GM11168 (cell line): ENCODE measurements around the gene EMP3.
"Not testable (repeated sequence)": the region's sequence is repeated elsewhere in the genome, so short reads cannot be mapped to it uniquely, and the experiment has no call there.

Source experiments
- in situ Hi-C: fragments of 300-500 bp; cut with MboI; formaldehyde crosslinking; loops from one replicate; pipeline ENCODE4 v1.12.0; 2022; ENCODE audit warnings: low sequenced_read_pairs; ENCODE audit not compliant: unreplicated experiment

The EMP3 gene, protein sequence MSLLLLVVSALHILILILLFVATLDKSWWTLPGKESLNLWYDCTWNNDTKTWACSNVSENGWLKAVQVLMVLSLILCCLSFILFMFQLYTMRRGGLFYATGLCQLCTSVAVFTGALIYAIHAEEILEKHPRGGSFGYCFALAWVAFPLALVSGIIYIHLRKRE

DNA sequence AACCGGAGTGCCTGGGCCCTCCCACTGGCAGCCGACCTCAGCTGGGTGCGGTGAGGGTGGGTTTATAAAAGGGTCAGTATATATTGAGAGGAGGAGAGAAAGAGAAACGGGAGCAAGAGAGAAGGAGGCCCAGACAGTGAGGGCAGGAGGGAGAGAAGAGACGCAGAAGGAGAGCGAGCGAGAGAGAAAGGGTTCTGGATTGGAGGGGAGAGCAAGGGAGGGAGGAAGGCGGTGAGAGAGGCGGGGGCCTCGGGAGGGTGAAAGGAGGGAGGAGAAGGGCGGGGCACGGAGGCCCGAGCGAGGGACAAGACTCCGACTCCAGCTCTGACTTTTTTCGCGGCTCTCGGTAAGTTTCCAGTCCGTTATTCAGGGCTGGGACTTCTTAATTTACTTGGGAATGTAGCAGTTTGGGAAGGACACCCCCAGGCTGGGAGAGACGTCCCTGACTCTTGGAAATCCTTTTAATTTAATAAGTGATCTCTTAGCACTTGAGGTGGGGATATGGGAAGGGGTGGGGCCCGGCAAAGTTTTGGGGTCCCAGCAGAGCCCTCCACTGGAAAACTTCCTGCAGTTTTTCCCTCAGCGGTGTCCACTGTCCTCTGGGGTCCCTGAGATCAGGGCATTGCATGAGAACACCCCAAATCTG lies at the start of gene EMP3:
Gene EMP3 (plus strand): TSS at position 288 of the 646 bp plus-strand sequence. CDS start 1,293 bp downstream, outside the sequence.
- in situ Hi-C loops = no loop called here

DNA sequence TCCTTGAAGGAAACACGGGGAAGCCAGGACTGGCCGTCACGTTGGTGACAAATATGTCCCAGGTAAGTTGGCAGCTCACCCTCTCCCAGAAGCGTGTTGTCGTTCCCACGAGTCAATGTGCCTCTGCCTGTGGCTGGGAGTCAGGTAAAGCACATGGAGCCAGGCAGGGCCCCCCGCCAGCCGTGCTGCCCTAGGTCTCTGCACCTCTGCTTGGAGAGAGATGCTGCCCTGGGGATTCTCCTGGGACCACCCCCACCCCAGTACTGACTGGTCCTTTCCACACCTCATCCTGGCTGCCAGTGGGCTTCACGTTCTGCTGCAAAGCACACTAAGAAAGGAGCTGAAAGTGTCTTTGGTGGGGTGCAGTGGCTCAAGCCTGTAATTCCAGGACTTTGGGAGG lies 45.6 kb upstream of the EMP3 start:
- in situ Hi-C loops = no loop called here

DNA sequence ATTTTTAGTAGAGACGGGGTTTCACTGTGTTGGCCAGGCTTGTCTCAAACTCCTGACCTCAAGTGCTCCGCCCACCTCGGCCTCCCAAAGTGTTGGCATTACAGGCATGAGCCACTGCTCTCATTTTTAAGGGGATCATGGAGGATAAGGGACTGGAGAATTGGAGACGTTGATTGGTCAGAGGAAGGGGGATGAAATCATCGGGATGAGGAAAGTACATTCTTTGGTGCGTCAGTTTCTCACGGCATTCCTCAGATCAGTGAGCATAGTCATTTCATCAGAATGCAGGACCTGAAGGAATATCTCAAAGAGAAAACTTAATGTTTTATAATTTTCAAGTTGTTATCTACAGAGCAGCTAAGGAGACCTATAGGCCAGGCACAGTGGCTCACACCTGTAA lies 41.4 kb upstream of the EMP3 start:
- in situ Hi-C loops = no loop called here

DNA sequence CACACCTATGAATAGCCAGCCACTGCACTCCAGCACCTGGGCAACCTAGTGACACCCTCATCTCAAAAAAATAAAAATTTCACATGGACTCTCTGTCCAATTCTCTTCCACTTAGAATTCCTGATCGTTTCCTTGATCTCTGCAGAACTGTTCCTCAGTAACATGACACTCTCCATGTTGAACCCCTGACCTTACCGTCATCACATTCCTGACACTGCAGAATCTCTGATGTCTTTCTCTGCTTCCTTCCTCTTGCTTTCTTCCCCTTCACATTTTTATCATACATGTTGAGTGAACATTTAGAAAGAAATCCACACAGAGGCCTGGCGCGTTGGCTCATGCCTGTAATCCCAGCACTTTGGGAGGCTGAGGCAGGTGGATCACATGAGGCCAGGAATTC lies 40.5 kb upstream of the EMP3 start:
- in situ Hi-C loops = no loop called here

DNA sequence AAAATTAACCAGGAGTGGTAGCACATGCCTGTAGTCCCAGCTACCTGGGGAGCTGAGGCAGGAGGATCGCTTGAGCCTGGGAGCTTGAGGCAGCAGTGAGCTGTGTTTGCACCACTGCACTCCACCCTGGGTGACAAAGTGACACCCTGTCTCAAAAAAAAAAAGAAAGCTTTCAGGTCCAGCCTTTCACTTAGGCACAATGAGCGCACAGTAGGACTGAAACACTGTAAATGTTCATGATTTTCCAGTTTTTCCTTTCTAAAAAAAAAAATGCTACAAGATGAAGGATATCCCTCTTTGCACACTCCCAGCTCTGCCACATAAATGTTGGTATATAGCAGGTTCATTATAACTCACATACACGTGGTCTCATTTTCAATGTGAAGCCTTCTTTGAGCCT lies 37.6 kb upstream of the EMP3 start:
- in situ Hi-C loops = no loop called here

DNA sequence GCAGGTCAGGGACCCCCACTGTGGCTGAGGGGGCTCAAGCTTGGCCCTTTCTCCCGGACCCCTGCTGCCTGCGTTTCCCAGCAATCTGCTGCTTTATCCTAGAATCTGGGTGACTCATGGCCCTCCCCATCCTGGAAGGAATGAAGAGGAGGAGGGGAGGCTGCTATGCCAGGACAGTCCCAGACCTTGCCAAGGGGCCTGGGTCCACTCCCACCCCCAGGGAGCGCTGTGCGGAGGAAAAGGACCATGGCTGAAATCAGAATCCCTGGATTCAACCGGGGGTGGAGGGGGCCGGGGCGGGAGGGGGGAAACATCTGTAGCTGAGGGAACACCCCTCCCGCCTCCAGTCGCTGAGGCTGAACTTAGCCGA lies 35.0 kb upstream of the EMP3 start:
- in situ Hi-C loops = no loop called here

DNA sequence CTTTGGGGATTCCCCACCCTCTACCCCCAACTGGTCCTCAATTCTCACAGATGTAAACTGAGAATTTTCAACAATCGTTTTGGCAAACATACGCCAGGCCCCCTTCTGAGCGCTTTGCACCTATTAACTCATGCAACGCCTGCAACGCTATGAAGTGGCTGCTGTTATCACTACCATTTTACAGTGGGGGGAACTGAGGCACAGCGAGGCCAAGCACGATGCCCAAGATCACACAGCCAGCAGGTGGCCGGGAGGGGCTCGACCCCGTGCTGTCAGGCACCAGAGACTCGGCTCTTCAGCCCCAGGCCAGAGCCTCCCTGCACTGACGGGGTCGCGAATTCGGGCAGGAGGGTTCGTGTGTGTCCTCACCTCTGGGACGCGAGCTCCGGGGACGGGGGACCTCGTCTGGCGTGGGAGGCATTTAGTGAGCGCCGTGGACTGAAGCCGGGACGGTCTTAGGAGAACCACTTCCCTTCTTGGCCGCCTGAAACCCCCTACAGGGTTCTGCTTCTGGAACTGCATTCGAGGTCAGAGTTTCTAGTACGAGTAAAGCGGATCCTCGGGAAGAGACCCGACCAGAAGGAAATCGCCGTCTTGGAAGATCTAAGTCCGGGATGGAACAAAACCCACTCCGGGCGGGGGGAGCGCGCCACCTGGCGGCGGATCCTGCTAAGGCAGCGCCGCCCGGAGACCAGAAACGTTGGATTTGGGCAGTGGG lies 34.4 kb upstream of the EMP3 start:
- in situ Hi-C loops = no loop called here

DNA sequence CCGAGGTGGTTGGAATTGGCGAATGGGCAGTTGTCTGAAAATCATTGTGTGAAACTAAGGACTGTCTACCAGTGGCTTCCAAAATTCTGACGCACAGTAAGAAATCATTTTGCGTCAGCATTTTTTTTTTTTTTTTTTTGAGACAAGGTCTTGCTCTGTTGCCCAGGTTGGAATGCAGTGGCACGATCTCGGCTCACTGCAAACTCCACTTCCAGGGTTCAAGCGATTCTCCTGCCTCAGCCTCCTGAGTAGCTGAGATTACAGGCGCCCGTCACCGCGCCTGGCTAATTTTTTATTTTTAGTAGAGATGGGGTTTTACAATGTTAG lies 33.9 kb upstream of the EMP3 start:
- in situ Hi-C loops = not testable (repeated sequence)

DNA sequence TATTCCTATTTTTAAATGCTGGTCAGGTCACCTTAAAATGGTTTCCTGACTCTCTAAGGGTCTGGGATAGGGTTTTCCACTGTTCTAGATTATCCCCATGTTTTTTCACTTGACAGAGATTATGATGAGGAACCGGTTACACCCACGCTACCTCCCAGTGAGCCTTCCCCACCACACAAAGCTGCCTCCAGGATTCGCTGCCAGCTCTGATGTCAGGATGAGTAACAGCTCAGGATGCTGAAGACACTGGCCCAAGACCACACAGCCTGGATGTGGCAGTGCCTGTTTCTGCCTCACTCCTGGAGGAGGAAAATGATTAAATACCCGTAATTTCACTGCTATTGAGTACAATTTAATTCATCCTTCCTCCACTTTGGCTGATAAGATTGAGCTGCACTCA lies 32.6 kb upstream of the EMP3 start:
- in situ Hi-C loops = no loop called here

DNA sequence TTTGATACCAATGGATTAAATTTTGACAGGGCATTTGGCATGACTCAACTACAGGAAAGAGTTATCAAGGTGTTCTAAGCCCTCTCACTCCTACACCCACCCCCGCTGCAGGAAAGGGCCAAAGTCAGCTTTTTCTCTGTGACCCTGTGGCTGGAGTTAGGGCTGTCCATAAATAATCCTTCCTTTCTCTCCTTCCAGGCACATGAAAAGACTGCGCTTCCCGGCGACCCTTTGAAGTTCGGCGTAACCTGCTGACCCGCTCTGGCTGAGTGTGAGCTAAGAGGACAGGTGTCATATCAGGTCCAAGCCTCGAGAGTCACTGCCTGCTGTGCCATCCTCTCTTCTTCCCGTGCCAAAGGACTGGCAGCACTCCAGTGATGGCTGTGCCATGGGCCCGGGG lies 29.9 kb upstream of the EMP3 start:
- in situ Hi-C loops = no loop called here

DNA sequence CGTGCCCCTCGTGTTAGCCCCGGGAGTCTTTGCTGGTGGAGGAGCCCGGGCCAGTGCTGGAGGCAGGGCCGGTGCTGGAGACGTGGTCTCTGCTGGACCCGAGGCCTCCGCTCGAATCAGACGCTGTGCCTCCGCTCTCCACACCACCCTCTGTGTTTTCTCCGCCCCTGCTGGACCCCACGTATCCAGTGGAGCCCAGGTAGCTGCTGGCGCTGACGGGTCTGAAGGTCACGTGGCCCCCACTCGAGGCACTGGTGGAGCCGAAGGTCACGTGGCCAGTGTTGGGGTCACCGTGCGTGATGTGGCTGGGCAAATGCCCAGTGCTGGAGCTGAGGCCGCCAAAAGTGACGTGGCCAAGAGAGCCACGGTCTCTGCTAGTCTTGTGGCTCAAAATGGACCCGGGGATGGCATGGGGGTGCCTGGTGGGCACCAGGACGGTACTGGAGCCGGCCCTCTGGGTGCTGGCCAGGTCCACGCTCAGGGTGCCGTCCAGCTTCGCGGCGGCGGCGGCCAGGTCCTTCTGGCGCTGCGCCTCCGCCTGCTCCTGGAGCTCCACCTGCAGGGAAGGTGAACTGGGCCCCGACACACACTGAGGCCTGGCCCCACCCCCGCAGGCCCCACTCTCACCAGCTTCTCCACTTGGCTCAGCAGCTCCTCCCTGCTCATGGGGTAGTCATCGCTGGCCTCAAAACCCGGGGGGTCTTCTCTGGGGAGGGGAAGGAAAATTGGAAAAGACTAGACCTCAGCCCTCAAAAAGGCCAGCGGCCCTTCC lies 28.2 kb upstream of the EMP3 start:
- in situ Hi-C loops = no loop called here

DNA sequence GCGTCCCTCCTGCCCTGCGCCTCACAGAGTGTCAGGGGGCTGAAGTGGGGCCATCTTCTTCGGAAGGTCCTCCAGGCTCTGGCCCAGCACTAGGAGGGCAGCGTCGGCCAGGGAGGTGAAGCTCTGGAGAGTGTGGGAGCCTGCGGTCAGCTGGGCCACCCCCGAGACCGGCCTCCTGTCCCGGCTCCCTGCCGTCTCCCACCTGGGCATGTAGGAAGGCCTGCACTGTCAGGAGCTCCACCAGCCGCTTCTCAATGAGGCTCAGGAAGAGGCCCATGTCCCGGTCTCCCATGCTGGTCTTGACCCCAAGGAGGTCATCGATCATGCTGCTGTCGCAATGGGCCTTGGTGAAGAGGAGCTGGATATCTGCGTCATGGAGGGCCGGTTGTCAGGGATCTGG lies 27.4 kb upstream of the EMP3 start:
- in situ Hi-C loops = no loop called here

DNA sequence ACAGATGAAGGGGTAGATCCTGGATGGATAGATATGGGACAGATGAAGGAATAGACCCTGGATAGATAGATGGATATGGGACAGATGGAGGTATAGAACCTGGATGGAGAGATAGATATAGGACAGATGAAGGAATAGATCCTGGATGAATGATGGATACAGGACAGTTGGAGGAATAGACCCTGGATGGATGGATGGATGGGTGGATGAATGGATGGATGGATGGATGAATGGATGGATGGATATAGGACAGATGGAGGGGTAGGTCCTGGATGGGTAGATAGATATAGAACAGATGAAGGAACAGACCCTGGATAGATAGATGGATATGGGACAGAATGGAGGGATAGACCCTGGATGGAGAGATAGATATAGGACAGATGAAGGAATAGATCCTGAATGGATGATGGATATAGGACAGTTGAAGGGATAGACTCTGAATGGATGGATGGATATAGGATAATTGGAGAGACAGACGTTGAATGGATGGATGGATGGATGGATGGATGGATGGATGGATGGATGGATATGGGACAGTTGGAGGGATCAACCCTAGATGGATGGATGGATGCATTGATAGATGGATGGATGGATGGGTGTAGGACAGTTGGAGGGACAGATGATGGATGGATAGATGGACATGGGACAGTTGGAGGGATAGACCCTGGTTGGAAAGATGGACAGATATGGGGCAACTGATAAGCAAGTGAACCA lies 23.3 kb upstream of the EMP3 start:
- in situ Hi-C loops = no loop called here

DNA sequence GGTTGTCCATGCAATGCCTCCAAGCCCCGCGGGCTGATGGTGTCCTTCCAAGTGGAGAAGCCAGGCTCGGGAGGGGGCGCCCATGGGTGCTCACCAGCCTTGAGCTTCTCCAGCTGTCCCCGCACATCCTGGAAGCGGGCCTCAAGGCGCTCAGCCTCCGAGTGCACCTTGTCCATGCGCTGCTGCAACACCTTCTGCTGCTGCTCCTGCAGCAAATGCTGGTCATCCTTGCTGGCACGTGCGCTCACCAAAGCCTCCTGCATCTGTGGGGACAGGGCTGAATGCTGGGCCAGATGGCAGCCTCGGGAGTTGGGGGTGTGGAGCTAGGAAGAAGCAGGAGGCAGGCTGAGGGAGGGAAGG lies 22.8 kb upstream of the EMP3 start:
- in situ Hi-C loops = no loop called here

DNA sequence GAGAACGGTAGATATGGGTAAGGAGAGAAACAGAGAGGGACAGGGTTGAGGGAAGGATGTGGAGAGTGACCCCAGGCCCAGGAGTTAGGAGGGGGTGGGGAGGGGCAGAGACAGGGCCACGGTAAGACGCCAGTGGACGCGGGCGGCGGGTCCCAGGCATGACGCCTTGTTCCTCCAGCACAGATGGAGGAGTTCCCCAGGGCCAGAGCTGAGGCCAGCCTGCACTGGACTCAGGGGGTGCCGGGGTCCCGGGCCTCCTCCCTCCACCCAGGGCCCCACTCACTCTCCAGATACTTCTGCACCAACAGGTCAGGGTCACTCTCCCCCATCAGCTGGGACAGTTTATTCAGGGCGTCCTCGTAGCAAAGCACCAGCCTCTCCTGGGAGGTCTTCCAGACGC lies 22.0 kb upstream of the EMP3 start:
- in situ Hi-C loops = no loop called here

DNA sequence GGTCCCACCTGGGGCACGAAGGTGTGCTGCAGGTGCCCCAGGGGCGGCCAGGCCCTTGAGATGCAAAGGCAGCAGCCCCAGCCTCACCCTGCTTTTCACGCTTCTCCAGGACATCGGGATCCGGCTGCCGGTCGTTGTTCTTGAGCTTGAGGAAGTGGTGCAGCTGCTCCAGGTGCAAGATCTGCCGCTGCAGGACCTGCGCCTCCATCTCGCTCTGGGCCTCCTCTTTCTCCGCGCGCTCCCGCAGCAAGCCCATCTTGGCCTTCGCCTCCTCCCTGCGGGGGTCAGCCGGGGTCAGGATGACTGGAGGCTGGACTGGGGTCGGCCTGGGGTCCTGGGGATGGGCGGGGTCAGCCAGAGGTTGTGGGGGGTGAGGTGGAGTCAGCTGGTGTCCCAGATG lies 21.5 kb upstream of the EMP3 start:
- in situ Hi-C loops = no loop called here

DNA sequence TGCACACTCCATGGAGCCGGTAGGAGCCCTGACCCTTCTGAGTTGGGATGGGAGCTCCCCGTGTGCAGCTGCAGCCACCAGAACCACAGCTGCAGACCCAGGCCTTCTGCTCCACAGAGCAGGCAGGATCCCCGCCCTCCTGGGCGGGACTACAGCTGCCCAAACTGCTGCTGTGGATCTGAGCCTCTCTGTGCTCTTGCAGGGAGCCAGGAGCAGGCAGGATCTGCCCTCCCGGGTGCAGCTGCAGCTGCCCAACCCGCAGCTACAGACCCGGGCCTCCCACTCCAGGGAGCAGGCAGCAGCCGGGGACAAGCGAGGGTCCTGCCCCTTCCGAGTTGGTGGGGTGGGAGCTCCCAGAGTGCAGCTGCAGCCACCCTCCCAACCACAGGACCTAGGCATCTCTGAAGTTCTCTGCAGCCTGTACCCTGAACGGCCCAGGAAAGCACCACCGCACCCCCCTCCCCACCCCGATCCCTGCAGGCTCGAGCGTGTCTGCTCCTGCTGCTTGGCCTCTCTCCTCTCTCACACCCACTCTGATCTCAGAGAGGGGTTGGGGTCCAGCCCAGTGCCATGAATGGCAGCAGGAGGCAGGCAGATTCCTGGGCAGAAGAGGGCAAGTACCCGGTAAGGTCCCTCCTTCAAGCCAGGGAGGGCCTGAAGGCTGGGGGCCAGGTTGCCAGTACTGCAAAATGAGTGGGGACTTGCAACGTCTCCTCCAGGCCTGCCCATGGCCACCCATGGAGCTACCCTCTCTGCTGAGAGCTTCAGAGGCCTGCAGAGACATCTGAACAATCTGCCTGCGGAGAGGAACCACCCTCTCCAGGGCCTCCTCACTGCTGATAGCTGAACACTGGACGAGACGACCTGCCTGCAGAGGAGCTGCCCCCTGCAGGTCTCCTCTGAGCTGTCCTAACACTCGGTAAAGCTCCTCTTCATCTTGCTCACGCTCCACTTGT lies 16.4 kb upstream of the EMP3 start:
- in situ Hi-C loops = no loop called here

DNA sequence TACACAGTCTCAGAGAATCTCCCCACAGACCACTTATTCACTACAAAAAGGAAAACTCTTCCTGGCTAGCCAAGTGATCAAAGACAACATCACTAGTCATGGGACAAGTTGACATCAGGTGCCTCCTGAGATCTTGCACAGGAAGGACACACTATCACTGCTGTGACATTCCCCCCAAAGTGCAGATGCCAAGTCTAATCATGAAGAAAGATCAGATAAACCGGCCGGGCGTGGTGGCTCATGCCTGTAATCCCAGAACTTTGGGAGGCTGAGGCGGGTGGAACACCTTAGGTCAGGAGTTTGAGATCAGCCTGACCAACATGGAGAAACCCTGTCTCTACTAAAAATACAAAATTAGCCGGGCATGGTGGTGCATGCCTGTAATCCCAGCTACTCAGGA lies 15.6 kb upstream of the EMP3 start:
- in situ Hi-C loops = not testable (repeated sequence)

DNA sequence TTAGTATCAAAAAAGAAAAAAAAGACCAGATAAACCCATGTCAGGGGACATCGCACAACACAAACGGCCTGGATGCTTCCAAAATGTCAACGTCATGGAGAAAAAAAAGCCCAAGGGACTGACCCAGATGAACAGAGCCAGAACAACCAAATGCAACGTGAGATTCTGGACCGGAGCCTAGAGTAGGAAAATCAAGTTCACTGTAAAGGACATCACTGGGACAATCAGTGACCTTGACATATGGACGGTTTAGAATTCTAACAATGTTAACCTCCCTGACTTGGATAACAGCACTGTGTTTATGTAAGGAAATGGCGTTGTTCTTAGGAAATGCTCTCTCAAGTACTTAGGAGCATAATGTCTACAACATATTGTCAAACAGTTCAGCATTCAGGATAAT lies 15.1 kb upstream of the EMP3 start:
- in situ Hi-C loops = no loop called here

DNA sequence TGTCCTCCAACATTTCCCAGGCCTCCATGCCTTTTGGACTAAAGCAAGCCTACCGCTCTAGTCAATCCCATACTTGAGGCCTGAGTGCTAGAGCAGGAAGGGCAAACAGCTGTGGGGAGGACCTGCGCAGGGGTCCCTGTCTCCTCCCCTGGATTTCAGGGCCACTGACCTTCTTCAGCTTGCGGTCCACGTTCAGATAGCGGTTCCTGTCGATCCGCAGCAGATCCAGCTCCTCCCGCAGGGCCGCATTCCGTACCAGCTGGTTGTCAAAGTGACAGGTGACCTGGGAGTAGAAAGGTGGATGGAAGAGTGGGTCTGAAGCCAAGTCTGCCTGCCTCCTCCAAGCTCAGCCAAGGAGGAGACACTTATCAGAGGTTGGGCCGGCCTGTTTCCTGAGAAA lies 14.0 kb upstream of the EMP3 start:
- in situ Hi-C loops = no loop called here
